Stomach (tissue), 9 donors: ENCODE measurements around the gene TPBGL. TPM values are rescaled to one million over a fixed set of nuclear protein-coding genes. Genes with fewer than 3 reads are reported as not detected.

Experiments used
- DNase-seq, 2 donors: peaks; one replicate each; pipeline versions ENCODE4 v3.0.0 to v3.0.0-alpha.2; 2013 to 2019
- H3K27ac ChIP-seq, 5 donors: fragments of 200-600 bp in 4 of 5; sonication (generic) in 4 of 5; one replicate each; pipeline ENCODE4 v1.5.1; 2013 to 2019; ENCODE audit warnings: mild to moderate bottlenecking in 1 of 5, moderate library complexity in 1 of 5
- H3K27me3 ChIP-seq, 3 donors: fragments of 200-600 bp; sonication (generic); one replicate each; pipeline ENCODE4 v1.5.1; 2017 to 2019; ENCODE audit warnings: mixed run types in 1 of 3
- H3K36me3 ChIP-seq, 4 donors: fragments of 200-600 bp; sonication (generic); 1 replicate in 3 of 4; 2 replicates in 1 of 4; pipeline ENCODE4 v1.5.1; 2016 to 2019
- H3K4me1 ChIP-seq, 4 donors: fragments of 200-600 bp; sonication (generic); one replicate each; pipeline ENCODE4 v1.5.1; 2016 to 2019
- H3K4me3 ChIP-seq, 4 donors: fragments of 200-600 bp; sonication (generic) in 3 of 4; one replicate each; pipeline ENCODE4 v1.5.1; 2016 to 2019; ENCODE audit warnings: mild to moderate bottlenecking in 1 of 4
- H3K9me3 ChIP-seq, 4 donors: fragments of 200-600 bp; sonication (generic); one replicate each; pipeline ENCODE4 v1.5.1; 2016 to 2019
- EP300 ChIP-seq: sonication (generic); formaldehyde crosslinking; IDR thresholded peaks from one replicate; pipeline ENCODE4 v1.6.1; 2017; ENCODE audit warnings: antibody characterized with exemption
- POLR2A ChIP-seq, 4 donors: fragments of 450-650 bp; IDR thresholded peaks; one replicate each; pipeline ENCODE4 v1.6.1; 2016; ENCODE audit warnings: antibody characterized with exemption in 4 of 4, control low read depth in 2 of 4, mild to moderate bottlenecking in 1 of 4, moderate library complexity in 1 of 4
- POLR2AphosphoS5 ChIP-seq, 3 donors: sonication (generic); formaldehyde crosslinking; IDR thresholded peaks; one replicate each; pipeline ENCODE4 v1.6.1; 2016; ENCODE audit warnings: antibody characterized with exemption in 3 of 3
- WGBS, 5 donors: extraction: QIAGEN DNeasy Blood & Tissue Kit in 3 of 5; methylation state at CpG; one replicate each; pipeline versions ENCODE4 v1.1.5 to v1.1.7; 2013 to 2018; 5-methylcytosine and 5-hydroxymethylcytosine counted together
- intact Hi-C: fragments of 100-400 bp; cut with DNase I; formaldehyde crosslinking; loops from one replicate; pipeline ENCODE4 v1.15.1; 2023; ENCODE audit warnings: low total_unique reads
- polyA plus RNA-seq, 3 donors: library from polyadenylated mRNA; stranded (reverse); fragments of 200-250 nt; gene quantifications; one replicate each; pipeline ENCODE4 v1.2.3, GENCODE V29; 2013
- total RNA-seq, 5 donors: library from RNA; depleted of rRNA; stranded (reverse); fragments of >200 nt; gene quantifications; one replicate each; pipeline versions ENCODE4 v1.1.0 to v1.2.3, GENCODE V29; 2014 to 2016
- TF ChIP-seq, protein P1 (sequence below), 7 experiments: fragments of 450-650 bp in 4 of 7; fragments of 200-600 bp in 3 of 7; sonication (generic) in 3 of 7; IDR thresholded peaks; one replicate each; pipeline ENCODE4 v1.5.1; 2016 to 2019; ENCODE audit warnings: antibody characterized with exemption in 7 of 7, control low read depth in 2 of 7, mild to moderate bottlenecking in 1 of 7
- donor health status: healthy with polysubstance abuse.
- donor health status: Bipolar disorder and iron deficiency.
- donor health status: healthy.

The TPBGL gene
- total and polyA plus RNA-seq, 8 donors, result 0.13 to 1.2 TPM; not detected in 6

DNA sequence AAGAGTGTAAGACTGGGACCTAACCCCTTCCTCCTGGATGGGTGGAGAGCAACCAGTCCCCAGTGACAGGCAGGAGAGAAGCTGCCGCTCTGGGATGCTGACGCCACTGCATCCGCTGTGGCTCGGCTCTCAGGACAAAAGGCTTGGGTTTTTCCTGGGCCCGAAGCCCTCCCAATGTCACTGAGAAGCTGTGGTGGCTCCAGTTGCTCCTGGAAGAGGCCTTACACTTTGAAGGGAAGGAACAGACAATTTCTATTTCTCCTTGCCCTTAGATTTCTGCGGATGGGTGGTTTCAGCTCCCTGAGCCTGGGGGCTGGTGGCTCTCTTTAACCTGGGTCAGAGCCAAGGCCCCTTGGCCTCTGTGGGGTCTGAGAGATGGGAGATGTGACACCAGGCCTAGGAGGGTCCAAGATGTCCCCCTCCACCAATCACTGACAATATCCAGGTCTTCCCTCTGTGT is 21.4 kb downstream of the TPBGL start:
- H3K27me3 ChIP-seq, result no peaks in the 10 kb centered on the region
- H3K9me3 ChIP-seq, result no peaks in the 10 kb centered on the region
- DNase-seq, result peak in 1 of 2 donors; percentile 10
- peaks cover 0 to 44% (median 23%) of the 10 kb centered on the region in 4 donors for H3K4me1 ChIP-seq
- H3K27ac ChIP-seq, result peak overlapping the region in 1 of 5 donors; percentile 42
- TF ChIP-seq EP300, result no peak
- TF ChIP-seq, protein P1, sequence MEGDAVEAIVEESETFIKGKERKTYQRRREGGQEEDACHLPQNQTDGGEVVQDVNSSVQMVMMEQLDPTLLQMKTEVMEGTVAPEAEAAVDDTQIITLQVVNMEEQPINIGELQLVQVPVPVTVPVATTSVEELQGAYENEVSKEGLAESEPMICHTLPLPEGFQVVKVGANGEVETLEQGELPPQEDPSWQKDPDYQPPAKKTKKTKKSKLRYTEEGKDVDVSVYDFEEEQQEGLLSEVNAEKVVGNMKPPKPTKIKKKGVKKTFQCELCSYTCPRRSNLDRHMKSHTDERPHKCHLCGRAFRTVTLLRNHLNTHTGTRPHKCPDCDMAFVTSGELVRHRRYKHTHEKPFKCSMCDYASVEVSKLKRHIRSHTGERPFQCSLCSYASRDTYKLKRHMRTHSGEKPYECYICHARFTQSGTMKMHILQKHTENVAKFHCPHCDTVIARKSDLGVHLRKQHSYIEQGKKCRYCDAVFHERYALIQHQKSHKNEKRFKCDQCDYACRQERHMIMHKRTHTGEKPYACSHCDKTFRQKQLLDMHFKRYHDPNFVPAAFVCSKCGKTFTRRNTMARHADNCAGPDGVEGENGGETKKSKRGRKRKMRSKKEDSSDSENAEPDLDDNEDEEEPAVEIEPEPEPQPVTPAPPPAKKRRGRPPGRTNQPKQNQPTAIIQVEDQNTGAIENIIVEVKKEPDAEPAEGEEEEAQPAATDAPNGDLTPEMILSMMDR (IDR thresholded peaks at IDR 0.05), result no peak
- no peak for TF ChIP-seq POLR2AphosphoS5 (IDR thresholded peaks at IDR 0.05)
- no peak for TF ChIP-seq POLR2A (IDR thresholded peaks at IDR 0.05)
- WGBS, 5 donors, result 64 to 93% (median 81%) methylated on average over 5 to 6 of the region's 6 CpGs
- intact Hi-C loops, result no loop called here
- H3K36me3 ChIP-seq, result peaks cover 8 to 25% (median 20%) of the 10 kb centered on the region in 4 donors
- no peak overlapping the region for H3K4me3 ChIP-seq

DNA sequence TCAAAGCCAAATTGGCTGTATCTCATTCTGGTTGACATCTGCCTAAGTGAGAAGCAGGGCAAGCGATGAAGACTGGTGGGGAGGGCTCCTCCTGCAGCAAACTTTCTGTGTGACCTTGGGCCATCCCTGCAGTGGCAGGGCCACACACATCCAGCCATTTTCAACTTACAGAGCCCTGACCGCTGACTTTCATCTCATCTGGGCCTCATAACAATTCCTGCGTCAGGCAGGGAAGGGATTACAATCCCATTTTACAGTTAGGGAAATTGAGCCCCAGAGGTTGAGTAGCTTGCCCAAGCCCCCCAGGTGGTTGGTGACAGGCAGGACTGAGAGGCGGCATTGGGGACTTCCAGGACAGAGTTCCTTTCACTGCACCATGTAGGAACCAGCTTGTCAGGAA is 21.9 kb downstream of the TPBGL start:
- WGBS, 5 donors, result 74 to 90% (median 83%) methylated on average over 4 of the region's 4 CpGs
- Histone ChIP-seq H3K27me3 (no peaks in the 10 kb centered on the region), H3K36me3 (peaks cover 13 to 30% (median 26%) of the 10 kb centered on the region in 4 donors), H3K4me3 (no peak overlapping the region), H3K4me1 (peaks cover 0 to 44% (median 23%) of the 10 kb centered on the region in 4 donors), H3K27ac (peak overlapping the region in 1 of 5 donors; percentile 42), H3K9me3 (no peaks in the 10 kb centered on the region)
- TF ChIP-seq, protein P1 (IDR thresholded peaks at IDR 0.05), result no peak
- TF ChIP-seq POLR2AphosphoS5 (IDR thresholded peaks at IDR 0.05) (no peak), EP300 (no peak), POLR2A (IDR thresholded peaks at IDR 0.05) (no peak)
- intact Hi-C loops, result no loop called here
- DNase-seq, result no peak

DNA sequence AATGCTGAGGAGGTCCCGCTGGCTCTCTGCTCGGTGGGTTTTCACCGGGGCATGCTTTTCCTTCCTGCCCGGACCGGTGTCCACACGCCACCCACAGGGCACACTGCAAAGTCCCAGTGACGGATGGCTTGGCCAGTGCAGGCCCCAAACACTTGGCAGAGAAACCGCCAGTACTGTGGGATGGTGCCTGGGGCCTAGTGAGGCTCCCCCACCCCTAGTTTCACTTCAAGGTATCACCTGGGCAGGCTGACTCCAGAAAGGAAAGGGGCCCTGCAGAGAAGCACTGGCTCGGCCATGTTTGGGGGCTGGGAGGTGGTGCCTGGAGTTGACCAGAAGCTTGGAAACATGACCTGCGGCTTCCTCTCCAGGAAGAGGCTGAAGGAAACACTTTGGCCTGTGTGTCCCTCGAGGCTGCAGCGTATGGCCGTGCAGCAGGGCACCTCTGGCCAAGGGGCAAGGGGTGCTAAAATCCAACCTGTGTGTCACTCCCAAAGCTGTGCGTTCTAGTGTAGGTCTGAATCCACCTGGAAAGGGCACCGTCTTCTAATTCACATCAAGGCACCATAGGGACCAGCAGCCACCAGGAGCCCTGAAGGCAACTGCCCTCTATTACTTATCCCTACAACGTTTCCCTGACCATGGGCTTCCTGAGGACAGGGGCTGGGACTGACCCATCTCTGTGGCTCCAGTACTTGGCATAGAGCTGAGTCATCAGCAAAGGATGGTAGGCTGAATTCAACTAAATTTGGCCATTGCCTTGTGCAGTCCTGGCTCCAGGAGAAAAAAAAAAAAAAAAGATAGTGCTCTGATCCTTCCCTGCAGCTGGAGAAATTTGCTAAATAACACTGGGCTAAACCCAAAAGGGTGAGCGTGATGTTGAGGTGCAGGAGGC is 22.6 kb downstream of the TPBGL start:
- intact Hi-C loops, result no loop called here
- H3K9me3 ChIP-seq, result no peaks in the 10 kb centered on the region
- no peaks in the 10 kb centered on the region for H3K27me3 ChIP-seq
- 56 to 72% (median 67%) methylated on average over 17 of the region's 17 CpGs for WGBS, 5 donors
- no peak overlapping the region for H3K4me3 ChIP-seq
- peaks cover 0 to 44% (median 23%) of the 10 kb centered on the region in 4 donors for H3K4me1 ChIP-seq
- H3K27ac ChIP-seq, result peak overlapping the region in 1 of 5 donors; percentile 13
- H3K36me3 ChIP-seq, result peaks cover 20 to 37% (median 33%) of the 10 kb centered on the region in 4 donors
- TF ChIP-seq POLR2AphosphoS5 (IDR thresholded peaks at IDR 0.05), result no peak
- TF ChIP-seq, protein P1 (IDR thresholded peaks at IDR 0.05), result no peak
- TF ChIP-seq EP300, result no peak
- no peak for TF ChIP-seq POLR2A (IDR thresholded peaks at IDR 0.05)
- DNase-seq, result peak in 1 of 2 donors; percentile 16

DNA sequence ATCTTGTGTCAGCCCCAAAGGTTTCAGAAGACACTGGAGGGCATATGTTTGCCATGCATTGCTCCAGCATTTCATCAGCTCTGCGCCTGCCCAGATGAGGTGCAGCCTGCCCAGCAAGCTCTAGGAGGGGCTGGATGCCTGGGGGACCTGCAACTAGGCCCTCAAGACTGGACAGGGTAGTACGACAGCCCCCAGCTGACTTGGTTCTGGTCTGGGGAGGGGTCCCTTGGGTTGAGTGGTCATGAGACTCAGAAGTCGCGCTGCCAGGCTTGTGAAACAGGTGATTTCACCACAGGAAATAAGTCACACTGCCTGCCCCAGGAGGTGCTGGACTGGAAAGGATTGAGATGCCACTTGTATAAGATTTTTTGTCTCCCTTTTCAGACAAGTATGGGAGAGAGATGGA is 23.4 kb downstream of the TPBGL start:
- Histone ChIP-seq H3K4me3 (no peak overlapping the region), H3K4me1 (peaks cover 0 to 44% (median 23%) of the 10 kb centered on the region in 4 donors), H3K9me3 (no peaks in the 10 kb centered on the region), H3K27ac (peak overlapping the region in 2 of 5 donors; percentile 19 to 43), H3K36me3 (peaks cover 28 to 45% (median 40%) of the 10 kb centered on the region in 4 donors), H3K27me3 (no peaks in the 10 kb centered on the region)
- DNase-seq, result peak in 1 of 2 donors; percentile 13
- WGBS, 5 donors, result 73 to 85% (median 78%) methylated on average over 3 to 4 of the region's 4 CpGs
- no peak for TF ChIP-seq POLR2AphosphoS5 (IDR thresholded peaks at IDR 0.05)
- TF ChIP-seq POLR2A (IDR thresholded peaks at IDR 0.05), result no peak
- intact Hi-C loops, result no loop called here
